ENCODE measurements around the gene GHDC. TPM values are rescaled to one million over a fixed set of nuclear protein-coding genes. Genes with fewer than 3 reads are reported as not detected.
"Not testable (repeated sequence)": the region's sequence is repeated elsewhere in the genome, so short reads cannot be mapped to it uniquely, and the experiment has no call there.

Gene GHDC, protein sequence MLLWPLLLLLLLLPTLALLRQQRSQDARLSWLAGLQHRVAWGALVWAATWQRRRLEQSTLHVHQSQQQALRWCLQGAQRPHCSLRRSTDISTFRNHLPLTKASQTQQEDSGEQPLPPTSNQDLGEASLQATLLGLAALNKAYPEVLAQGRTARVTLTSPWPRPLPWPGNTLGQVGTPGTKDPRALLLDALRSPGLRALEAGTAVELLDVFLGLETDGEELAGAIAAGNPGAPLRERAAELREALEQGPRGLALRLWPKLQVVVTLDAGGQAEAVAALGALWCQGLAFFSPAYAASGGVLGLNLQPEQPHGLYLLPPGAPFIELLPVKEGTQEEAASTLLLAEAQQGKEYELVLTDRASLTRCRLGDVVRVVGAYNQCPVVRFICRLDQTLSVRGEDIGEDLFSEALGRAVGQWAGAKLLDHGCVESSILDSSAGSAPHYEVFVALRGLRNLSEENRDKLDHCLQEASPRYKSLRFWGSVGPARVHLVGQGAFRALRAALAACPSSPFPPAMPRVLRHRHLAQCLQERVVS
- total RNA-seq: 10 to 100 TPM in 5 of 6 experiments, 1 to 10 TPM in 1; 8.8 to 23.9 (median 12.8) TPM
- long read RNA-seq, partial matches to known transcripts: 3 of 3 reads
- long read RNA-seq, other reads (novel, unspliced or antisense): 0 of 3 reads

GRCh38 chr17:42193969-42194899 is at the start of gene GHDC:
Gene GHDC (minus strand): TSS chr17:42194494. CDS start chr17:42193581, 913 bp downstream.
- no peaks in the 10 kb centered on the region for H3K36me3 ChIP-seq
- DNase-seq: peak; percentile 80 to 92 (median 89)
- 7% methylated on average over 20 of the region's 24 CpGs for WGBS (ENCODE audit: insufficient coverage, low coverage, low lambda C conversion rate, missing lambda C conversion rate)
- peak within 1 kb of the TSS; percentile 62 to 81 (median 77) for H3K27ac ChIP-seq
- peaks cover 0 to 13% (median 2%) of the 10 kb centered on the region in 4 donors for H3K4me1 ChIP-seq
- no peaks in the 10 kb centered on the region for H3K9me3 ChIP-seq
- H3K27me3 ChIP-seq: no peaks in the 10 kb centered on the region
- peak; percentile 93 to 97 (median 96) for ATAC-seq
- peak within 1 kb of the TSS; percentile 58 to 82 (median 75) for H3K4me3 ChIP-seq
- intact Hi-C loops (cut with DNase I): no loop called here
- TF ChIP-seq POLR2A (IDR thresholded peaks at IDR 0.05): no peak
- TF ChIP-seq, protein P1, sequence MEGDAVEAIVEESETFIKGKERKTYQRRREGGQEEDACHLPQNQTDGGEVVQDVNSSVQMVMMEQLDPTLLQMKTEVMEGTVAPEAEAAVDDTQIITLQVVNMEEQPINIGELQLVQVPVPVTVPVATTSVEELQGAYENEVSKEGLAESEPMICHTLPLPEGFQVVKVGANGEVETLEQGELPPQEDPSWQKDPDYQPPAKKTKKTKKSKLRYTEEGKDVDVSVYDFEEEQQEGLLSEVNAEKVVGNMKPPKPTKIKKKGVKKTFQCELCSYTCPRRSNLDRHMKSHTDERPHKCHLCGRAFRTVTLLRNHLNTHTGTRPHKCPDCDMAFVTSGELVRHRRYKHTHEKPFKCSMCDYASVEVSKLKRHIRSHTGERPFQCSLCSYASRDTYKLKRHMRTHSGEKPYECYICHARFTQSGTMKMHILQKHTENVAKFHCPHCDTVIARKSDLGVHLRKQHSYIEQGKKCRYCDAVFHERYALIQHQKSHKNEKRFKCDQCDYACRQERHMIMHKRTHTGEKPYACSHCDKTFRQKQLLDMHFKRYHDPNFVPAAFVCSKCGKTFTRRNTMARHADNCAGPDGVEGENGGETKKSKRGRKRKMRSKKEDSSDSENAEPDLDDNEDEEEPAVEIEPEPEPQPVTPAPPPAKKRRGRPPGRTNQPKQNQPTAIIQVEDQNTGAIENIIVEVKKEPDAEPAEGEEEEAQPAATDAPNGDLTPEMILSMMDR (IDR thresholded peaks at IDR 0.05): peak in 1 of 4 donors; percentile 8

- Histone ChIP-seq H3K4me3 (no peak overlapping the region), H3K9me3 (no peaks in the 10 kb centered on the region), H3K36me3 (no peaks in the 10 kb centered on the region), H3K27me3 (no peaks in the 10 kb centered on the region), H3K4me1 (peaks cover 0 to 53% (median 12%) of the 10 kb centered on the region in 4 donors), H3K27ac (no peak overlapping the region)
- intact Hi-C loops (cut with DNase I): no loop called here
- WGBS (ENCODE audit: insufficient coverage, low coverage, low lambda C conversion rate, missing lambda C conversion rate): 59% methylated on average over 5 of the region's 5 CpGs
- DNase-seq (no peak), ATAC-seq (no peak)
- TF ChIP-seq POLR2A (IDR thresholded peaks at IDR 0.05): no peak
- TF ChIP-seq, protein P1 (IDR thresholded peaks at IDR 0.05): no peak
These were observed 49.2 kb upstream of the GHDC start for GRCh38 chr17:42243493-42243982.

GRCh38 chr17:42241871-42242270 is 47.6 kb upstream of the GHDC start:
- Histone ChIP-seq H3K4me3 (no peak overlapping the region), H3K27ac (no peak overlapping the region), H3K9me3 (no peaks in the 10 kb centered on the region), H3K4me1 (peaks cover 0 to 41% (median 8%) of the 10 kb centered on the region in 4 donors), H3K27me3 (no peaks in the 10 kb centered on the region), H3K36me3 (no peaks in the 10 kb centered on the region)
- intact Hi-C loops (cut with DNase I): no loop called here
- TF ChIP-seq, protein P1 (IDR thresholded peaks at IDR 0.05): no peak
- TF ChIP-seq POLR2A (IDR thresholded peaks at IDR 0.05): no peak
- ATAC-seq: no peak
- no peak for DNase-seq
- WGBS (ENCODE audit: insufficient coverage, low coverage, low lambda C conversion rate, missing lambda C conversion rate): 83% methylated on average over 1 of the region's 1 CpG

- H3K27ac ChIP-seq: peak overlapping the region in 1 of 3 donors; percentile 5
- DNase-seq; H3K27me3 ChIP-seq; H3K36me3 ChIP-seq; H3K4me3 ChIP-seq; intact Hi-C loops (cut with DNase I); H3K9me3 ChIP-seq: not testable (repeated sequence)
- peaks cover 0 to 32% (median 4%) of the 10 kb centered on the region in 4 donors for H3K4me1 ChIP-seq
- WGBS (ENCODE audit: insufficient coverage, low coverage, low lambda C conversion rate, missing lambda C conversion rate): 49% methylated on average over 3 of the region's 4 CpGs
- peak in 3 of 4 donors; percentile 19 to 49 (median 47) for ATAC-seq
These were observed 46.6 kb upstream of the GHDC start for GRCh38 chr17:42240863-42241262.

Data from right lobe of liver (tissue), 6 donors.